SU-DHL-6 (cell line): ENCODE data around the gene TAS2R7.

ENCODE experiments used
- CTCF ChIP-seq: fragments of 200-600 bp; sonication (generic); IDR thresholded peaks from one replicate; pipeline ENCODE4 v1.5.1; 2017; ENCODE audit warnings: antibody characterized with exemption, mild to moderate bottlenecking, low read length, moderate library complexity; ENCODE audit not compliant: insufficient read depth, poor library complexity, severe bottlenecking
- EZH2phosphoT487 ChIP-seq: fragments of 200-600 bp; sonication (generic), shearing (Covaris generic); conservative IDR thresholded peaks from 2 replicates; pipeline ENCODE4 v1.6.1; 2018; ENCODE audit warnings: mild to moderate bottlenecking, antibody characterized with exemption, low read length, moderate library complexity, mixed read lengths

DNA sequence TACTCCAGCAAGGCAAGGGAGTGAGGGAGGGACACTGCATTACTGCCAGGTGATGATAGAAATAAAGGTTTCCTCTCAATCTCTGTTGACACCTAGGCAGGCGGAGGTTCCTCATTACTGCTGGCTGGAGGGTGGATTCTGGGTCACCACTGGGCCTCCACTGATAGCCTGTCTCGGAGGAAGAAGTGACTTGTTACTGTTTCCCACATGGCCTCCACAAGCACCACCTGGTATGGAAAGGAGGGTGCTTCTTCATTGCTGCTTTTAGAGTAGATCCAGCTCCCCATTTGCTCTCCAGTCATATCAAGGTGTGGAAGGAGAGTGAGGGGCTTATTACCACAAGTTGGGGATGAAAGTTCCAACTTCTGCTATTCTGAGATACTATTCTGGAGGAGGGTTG is 40.4 kb upstream of the TAS2R7 start:
- TF ChIP-seq CTCF (no peak), EZH2phosphoT487 (no peak)
